ENCODE measurements around the gene DNAAF5.

DNAAF5 gene

GRCh38 chr7:734808-735207 lies 8.3 kb downstream of the DNAAF5 start:
- Histone ChIP-seq H3F3A (ENCODE audit: low read depth) (no peaks in the 10 kb centered on the region), H3K27me3 (ENCODE audit: insufficient read depth, low read length, poor library complexity, severe bottlenecking) (no peaks in the 10 kb centered on the region), H4K20me1 (ENCODE audit: insufficient read depth, low read length, poor library complexity, severe bottlenecking) (no peaks in the 10 kb centered on the region), H3K9me2 (replicated peaks; ENCODE audit: low read depth, low read length) (no peaks in the 10 kb centered on the region), H3K79me2 (ENCODE audit: insufficient read depth, low read length) (peaks cover 18% of the 10 kb centered on the region; the same call in 1 of the 2 replicates), H3K9me3 (ENCODE audit: insufficient read depth, low read depth, low read length) (peaks cover 6% of the 10 kb centered on the region; the same call in 1 of the 2 replicates), H2AFZ (ENCODE audit: low read length) (no peak overlapping the region), H3K4me3 (ENCODE audit: low read length, poor library complexity, severe bottlenecking) (no peak overlapping the region), H3K4me2 (ENCODE audit: low read depth, low read length, poor library complexity, severe bottlenecking) (no peak overlapping the region), H3K36me3 (ENCODE audit: insufficient read depth, low read length) (peaks cover 11% of the 10 kb centered on the region; the same call in 1 of the 2 replicates), H3K4me1 (ENCODE audit: insufficient read depth, low read length, poor library complexity, severe bottlenecking) (peaks cover 11% of the 10 kb centered on the region), H3K9ac (ENCODE audit: low read depth, low read length, poor library complexity, severe bottlenecking) (no peak overlapping the region)
- no peak for TF ChIP-seq EZH2phosphoT487 (IDR thresholded peaks at IDR 0.05; ENCODE audit: borderline replicate concordance)
- no peak for TF ChIP-seq CTCF (conservative IDR thresholded peaks at IDR 0.05; ENCODE audit: low read length)

GRCh38 chr7:738241-738640 lies 11.7 kb downstream of the DNAAF5 start:
- no peaks in the 10 kb centered on the region for H3F3A ChIP-seq (ENCODE audit: low read depth)
- peaks cover 6% of the 10 kb centered on the region; the same call in 1 of the 2 replicates for H3K9me3 ChIP-seq (ENCODE audit: insufficient read depth, low read depth, low read length)
- H3K4me1 ChIP-seq (ENCODE audit: insufficient read depth, low read length, poor library complexity, severe bottlenecking): peaks cover 11% of the 10 kb centered on the region
- no peaks in the 10 kb centered on the region for H3K9me2 ChIP-seq (replicated peaks; ENCODE audit: low read depth, low read length)
- H3K9ac ChIP-seq (ENCODE audit: low read depth, low read length, poor library complexity, severe bottlenecking): no peak overlapping the region
- H3K79me2 ChIP-seq (ENCODE audit: insufficient read depth, low read length): peaks cover 13% of the 10 kb centered on the region; the same call in 1 of the 2 replicates
- no peak overlapping the region for H3K4me2 ChIP-seq (ENCODE audit: low read depth, low read length, poor library complexity, severe bottlenecking)
- H3K4me3 ChIP-seq (ENCODE audit: low read length, poor library complexity, severe bottlenecking): no peak overlapping the region
- H3K27me3 ChIP-seq (ENCODE audit: insufficient read depth, low read length, poor library complexity, severe bottlenecking): no peaks in the 10 kb centered on the region
- no peak overlapping the region for H2AFZ ChIP-seq (ENCODE audit: low read length)
- peaks cover 35% of the 10 kb centered on the region; the same call in 1 of the 2 replicates for H3K36me3 ChIP-seq (ENCODE audit: insufficient read depth, low read length)
- TF ChIP-seq CTCF (conservative IDR thresholded peaks at IDR 0.05; ENCODE audit: low read length) (no peak), EZH2phosphoT487 (IDR thresholded peaks at IDR 0.05; ENCODE audit: borderline replicate concordance) (no peak)
- no peaks in the 10 kb centered on the region for H4K20me1 ChIP-seq (ENCODE audit: insufficient read depth, low read length, poor library complexity, severe bottlenecking)

- H3K9me3 ChIP-seq (ENCODE audit: insufficient read depth, low read depth, low read length): peaks cover 6% of the 10 kb centered on the region; the same call in 1 of the 2 replicates
- H3K9ac ChIP-seq (ENCODE audit: low read depth, low read length, poor library complexity, severe bottlenecking): no peak overlapping the region
- no peaks in the 10 kb centered on the region for H3F3A ChIP-seq (ENCODE audit: low read depth)
- peaks cover 13% of the 10 kb centered on the region; the same call in 1 of the 2 replicates for H3K79me2 ChIP-seq (ENCODE audit: insufficient read depth, low read length)
- H3K4me3 ChIP-seq (ENCODE audit: low read length, poor library complexity, severe bottlenecking): no peak overlapping the region
- no peaks in the 10 kb centered on the region for H4K20me1 ChIP-seq (ENCODE audit: insufficient read depth, low read length, poor library complexity, severe bottlenecking)
- no peak overlapping the region for H2AFZ ChIP-seq (ENCODE audit: low read length)
- no peaks in the 10 kb centered on the region for H3K9me2 ChIP-seq (replicated peaks; ENCODE audit: low read depth, low read length)
- H3K27me3 ChIP-seq (ENCODE audit: insufficient read depth, low read length, poor library complexity, severe bottlenecking): no peaks in the 10 kb centered on the region
- peaks cover 32% of the 10 kb centered on the region; the same call in 1 of the 2 replicates for H3K36me3 ChIP-seq (ENCODE audit: insufficient read depth, low read length)
- no peak for TF ChIP-seq CTCF (conservative IDR thresholded peaks at IDR 0.05; ENCODE audit: low read length)
- TF ChIP-seq EZH2phosphoT487 (IDR thresholded peaks at IDR 0.05; ENCODE audit: borderline replicate concordance): no peak
- no peak overlapping the region for H3K4me2 ChIP-seq (ENCODE audit: low read depth, low read length, poor library complexity, severe bottlenecking)
- peaks cover 11% of the 10 kb centered on the region for H3K4me1 ChIP-seq (ENCODE audit: insufficient read depth, low read length, poor library complexity, severe bottlenecking)
Observed at GRCh38 chr7:738723-739454, 12.4 kb downstream of the DNAAF5 start.
